OCI-M2 (cell line): ENCODE results near the gene PKNOX2.

Experiments used
- DNase-seq: peaks from one replicate; lab custom pipeline; 2025; ENCODE audit not compliant: unreplicated experiment; lab: John Stamatoyannopoulos, UW

PKNOX2 gene

GRCh38 chr11:125228993-125229392, 64.4 kb downstream of the PKNOX2 start:
- no peak for DNase-seq

DNA sequence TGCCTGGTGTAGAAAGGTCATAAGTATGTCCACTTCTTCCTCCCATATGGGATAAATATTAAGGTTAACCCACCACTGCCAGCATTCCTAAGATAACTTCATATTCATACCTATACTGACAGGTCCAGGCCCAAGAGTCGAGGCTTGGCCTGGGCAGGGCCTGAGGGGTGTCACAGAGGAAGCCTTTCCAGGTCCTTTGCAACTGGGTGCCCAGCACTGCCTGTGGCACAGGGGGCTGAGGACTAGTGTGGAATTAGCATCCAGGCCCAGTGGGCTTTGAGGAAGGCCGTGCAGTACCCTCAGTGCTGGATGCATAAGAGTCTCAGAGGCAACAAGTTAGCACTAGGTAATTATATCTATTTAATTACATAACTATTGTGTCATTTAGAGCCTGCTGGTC, 65.4 kb downstream of the PKNOX2 start:
- DNase-seq, result no peak

DNA sequence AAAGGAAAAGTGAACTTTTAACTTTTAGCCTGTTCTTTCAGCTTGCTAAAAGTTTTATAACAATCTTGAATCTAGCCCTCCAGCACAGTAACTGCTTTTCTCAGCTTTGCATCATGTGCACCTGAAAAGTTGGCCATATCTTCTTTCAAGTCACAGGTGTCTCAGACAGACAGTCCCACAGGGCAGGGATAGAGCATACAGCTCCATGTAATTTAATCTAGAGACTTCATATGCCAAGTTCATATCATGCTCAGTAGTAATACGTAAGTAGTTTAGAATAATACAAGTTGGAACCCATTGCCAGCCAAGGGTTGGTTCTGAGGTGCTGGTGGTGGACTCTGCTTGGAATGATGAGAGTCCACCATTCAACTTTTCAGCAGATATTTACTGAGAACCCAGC, 68.6 kb downstream of the PKNOX2 start:
- DNase-seq, result no peak

- no peak for DNase-seq
Observed at GRCh38 chr11:125233736-125234275, 69.3 kb downstream of the PKNOX2 start.

DNA sequence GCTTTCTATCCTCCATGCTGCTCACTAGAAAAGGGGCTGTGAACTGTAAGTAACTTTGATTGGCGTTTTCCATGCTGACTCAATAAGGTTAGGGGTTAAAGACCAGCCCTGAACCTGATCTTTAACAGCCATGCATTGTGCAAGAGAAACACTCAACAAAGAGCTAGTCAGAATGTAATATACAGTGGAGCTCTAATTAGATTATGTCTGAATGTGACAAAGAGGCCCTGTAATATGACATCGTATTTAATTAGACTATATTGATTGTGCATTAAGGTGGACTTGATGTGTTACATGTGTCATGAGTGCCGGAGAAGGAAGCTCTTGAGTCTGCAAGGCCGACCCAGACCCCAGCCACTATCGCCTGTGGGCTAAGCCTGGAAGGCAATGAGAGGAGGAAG, 70.5 kb downstream of the PKNOX2 start:
- no peak for DNase-seq

- no peak for DNase-seq
Observed at GRCh38 chr11:125236072-125236825, 71.7 kb downstream of the PKNOX2 start.

DNA sequence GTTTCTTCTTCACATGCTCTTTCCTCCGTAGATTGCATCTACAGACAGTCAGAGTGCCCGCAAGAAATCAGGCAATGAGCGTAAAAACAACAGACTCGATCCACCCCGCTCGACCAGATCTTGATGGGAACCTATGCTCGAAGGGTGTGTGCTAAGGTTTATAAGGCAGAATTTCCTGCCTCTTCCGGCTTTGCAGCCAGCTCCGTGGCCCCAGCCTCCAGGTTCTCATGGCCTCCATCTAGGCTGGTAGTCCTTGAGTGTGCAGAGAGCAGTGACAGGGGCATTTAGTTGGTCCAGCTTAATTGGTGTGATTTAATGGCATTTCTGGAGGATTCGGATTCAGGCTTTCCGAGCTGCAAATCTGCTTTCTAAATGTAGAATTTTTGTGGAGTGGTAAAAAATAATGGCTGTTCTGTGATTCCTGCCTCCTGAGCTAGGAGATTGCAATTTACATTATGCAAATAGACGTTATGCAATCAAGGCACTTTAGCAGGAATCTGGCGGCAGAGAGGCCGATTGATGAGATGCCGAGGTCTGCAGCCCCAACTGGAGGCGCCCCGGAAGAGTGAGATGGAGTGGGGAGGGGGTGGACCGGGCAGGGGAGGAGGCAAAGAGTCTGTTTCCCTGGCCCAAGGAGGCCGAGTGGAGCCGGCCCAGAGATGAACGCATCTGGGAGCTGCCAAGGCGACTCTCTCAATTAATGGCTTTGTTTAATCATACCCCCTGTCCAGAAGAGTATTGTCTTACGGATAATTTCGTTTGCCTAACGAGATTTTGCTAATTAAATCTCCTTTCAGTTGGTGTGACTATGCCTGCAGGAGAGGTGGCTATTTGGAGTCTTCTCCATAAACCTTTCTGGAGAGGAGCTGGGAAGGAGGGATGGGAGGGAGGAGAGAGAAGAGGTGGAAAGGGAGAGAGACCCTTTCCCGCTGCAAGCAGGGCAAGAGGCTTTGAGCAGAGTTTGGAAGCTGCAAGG, 75.3 kb downstream of the PKNOX2 start:
- DNase-seq, result no peak

DNA sequence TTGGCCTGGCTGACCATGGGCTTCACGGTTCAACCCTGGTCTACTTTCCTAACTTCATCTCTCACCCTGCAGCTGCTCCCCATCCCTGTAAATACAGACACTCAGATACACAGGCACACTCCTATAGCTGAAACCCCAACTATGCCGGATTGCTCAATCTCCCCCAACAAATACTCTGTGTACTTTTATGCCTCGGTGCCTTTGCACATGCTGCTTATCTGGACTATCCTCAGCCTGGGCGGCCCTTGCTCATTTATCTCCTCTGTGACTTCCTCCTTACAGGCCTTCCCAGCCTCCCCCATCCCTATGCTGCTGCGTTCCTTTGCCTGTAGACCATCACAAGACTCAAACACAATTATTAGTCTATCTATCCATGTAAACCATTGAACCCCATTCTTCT, 76.6 kb downstream of the PKNOX2 start:
- no peak for DNase-seq

DNA sequence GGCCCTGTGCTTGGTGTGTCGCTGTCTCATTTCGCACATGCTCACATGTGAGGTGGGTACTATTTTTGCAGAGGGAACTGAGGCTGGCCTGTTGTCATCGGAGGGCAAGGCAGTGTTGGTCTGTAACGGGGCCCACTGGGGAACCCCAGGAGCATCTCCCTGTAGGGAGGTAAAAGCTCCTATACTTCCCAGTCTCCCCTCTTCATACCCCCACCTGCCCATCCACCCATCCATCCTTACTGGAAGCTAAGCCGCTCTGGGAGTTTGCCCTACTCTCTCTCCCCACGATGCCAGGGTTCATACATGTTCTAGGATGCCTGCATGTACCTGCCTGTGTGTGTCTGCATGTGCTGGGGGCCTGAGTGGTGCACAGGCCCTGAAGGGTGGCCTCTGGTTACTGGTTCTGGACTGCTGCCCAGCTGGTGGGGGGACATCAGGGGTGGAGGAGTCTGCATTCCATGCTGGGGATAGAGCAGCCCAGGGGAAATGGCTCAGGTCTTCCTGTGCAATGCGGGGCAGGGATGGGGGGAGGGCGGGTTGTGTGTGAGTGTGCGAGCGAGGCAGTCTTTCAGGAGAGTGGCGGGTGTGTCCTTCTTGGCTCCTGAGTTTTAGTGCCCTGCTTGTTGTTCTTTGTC, 77.7 kb downstream of the PKNOX2 start:
- no peak for DNase-seq

GRCh38 chr11:125244166-125244565, 79.6 kb downstream of the PKNOX2 start:
- DNase-seq, result no peak

- DNase-seq, result no peak
Observed at GRCh38 chr11:125245299-125245698, 80.7 kb downstream of the PKNOX2 start.

- DNase-seq, result no peak
Observed at GRCh38 chr11:125247431-125247830, 82.9 kb downstream of the PKNOX2 start.

GRCh38 chr11:125250318-125251213, 86.0 kb downstream of the PKNOX2 start:
- no peak for DNase-seq

GRCh38 chr11:125251214-125251545, 86.6 kb downstream of the PKNOX2 start:
- no peak for DNase-seq

DNA sequence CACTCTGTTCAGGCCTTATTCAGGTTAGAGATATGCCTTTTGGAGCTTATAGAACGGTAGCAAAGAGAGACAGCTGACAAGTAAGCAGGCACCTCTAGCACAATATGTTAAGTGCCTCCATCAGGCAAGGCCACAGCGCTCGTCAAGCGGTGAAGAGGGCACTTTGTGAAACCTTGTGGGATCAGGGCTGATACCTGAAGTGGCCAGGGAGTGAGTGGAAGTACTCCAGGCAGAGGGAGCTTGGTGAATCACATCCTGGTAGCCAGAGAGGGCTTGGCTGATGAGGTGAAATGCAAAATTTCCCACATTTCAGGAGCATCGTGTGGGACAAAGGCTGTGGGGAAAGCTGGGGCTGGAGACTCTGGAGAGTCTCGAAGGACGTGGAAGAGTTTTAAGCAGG, 87.4 kb downstream of the PKNOX2 start:
- DNase-seq, result no peak

- DNase-seq, result no peak
Observed at GRCh38 chr11:125253289-125253688, 88.7 kb downstream of the PKNOX2 start.

DNA sequence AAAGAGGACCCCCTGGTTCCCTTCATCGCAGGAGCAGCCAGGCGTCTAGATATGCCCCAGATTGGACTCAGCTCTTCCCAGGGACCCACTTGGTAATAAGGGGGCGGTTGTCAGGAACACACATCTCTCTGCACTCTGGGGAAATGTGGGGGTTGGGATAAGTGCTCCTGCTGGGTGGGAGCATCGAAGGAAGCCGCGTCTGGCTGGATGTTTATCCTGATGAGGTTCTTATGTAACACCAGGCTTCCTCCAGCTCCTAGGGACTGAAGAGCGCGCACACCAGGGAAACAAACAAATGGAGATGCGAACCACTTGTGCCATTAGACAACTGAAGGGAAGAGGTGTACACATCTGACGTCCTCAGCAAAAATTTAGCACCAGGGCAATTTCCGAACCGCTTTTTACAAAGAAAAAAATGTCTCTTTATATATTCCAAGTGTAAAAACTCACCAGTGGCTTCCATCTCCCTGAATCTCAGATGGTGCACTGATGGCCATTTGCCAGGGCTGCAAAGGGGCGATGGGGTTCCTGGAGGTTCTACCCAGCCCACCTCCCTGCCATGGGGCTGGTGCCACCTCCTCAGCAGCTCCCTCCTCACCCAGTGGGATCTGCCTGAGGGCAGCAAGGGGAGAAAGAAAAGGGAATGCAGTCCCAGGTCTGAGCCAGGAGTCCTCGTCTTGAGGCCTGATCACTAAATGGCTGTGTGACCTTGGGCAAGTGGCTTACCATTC, 89.4 kb downstream of the PKNOX2 start:
- no peak for DNase-seq

- DNase-seq, result no peak
Observed at GRCh38 chr11:125256541-125257189, 92.1 kb downstream of the PKNOX2 start.

DNA sequence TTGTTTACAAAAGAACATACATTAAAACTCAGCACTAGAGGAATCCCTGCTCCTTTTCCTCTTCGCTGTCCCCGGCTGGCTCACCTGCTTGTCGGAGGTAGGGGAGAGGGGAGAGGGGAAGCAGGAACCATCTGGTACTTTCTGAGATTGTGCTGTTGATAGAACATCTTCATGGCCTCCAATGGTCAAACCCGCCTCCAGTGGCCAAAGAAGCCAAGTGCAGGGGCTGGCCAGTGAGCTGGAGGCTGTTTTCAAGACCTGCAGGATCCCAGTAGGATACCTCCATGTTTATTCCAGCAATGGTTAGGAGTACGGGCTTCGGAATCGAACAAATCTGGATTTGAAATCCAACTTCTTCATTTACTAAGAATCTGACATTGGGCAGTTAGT, 92.6 kb downstream of the PKNOX2 start:
- DNase-seq, result no peak
